Lower leg skin (tissue), 3 donors: ENCODE data around the gene PCGF3.
"Not testable (repeated sequence)": the region's sequence is repeated elsewhere in the genome, so short reads cannot be mapped to it uniquely, and the experiment has no call there.

Experiments used
- POLR2A ChIP-seq, 2 donors: fragments of 450-650 bp; IDR thresholded peaks; one replicate each; pipeline ENCODE4 v1.6.1; 2016 to 2017; ENCODE audit warnings: antibody characterized with exemption in 2 of 2, mild to moderate bottlenecking in 1 of 2, moderate library complexity in 1 of 2
- TF ChIP-seq, protein P1 (sequence below), 3 donors: fragments of 450-650 bp; IDR thresholded peaks; one replicate each; pipeline ENCODE4 v1.5.1; 2016; ENCODE audit warnings: antibody characterized with exemption in 3 of 3, mild to moderate bottlenecking in 3 of 3, moderate library complexity in 2 of 3

- TF ChIP-seq, protein P1, sequence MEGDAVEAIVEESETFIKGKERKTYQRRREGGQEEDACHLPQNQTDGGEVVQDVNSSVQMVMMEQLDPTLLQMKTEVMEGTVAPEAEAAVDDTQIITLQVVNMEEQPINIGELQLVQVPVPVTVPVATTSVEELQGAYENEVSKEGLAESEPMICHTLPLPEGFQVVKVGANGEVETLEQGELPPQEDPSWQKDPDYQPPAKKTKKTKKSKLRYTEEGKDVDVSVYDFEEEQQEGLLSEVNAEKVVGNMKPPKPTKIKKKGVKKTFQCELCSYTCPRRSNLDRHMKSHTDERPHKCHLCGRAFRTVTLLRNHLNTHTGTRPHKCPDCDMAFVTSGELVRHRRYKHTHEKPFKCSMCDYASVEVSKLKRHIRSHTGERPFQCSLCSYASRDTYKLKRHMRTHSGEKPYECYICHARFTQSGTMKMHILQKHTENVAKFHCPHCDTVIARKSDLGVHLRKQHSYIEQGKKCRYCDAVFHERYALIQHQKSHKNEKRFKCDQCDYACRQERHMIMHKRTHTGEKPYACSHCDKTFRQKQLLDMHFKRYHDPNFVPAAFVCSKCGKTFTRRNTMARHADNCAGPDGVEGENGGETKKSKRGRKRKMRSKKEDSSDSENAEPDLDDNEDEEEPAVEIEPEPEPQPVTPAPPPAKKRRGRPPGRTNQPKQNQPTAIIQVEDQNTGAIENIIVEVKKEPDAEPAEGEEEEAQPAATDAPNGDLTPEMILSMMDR (IDR thresholded peaks at IDR 0.05): not testable (repeated sequence)
- not testable (repeated sequence) for TF ChIP-seq POLR2A (IDR thresholded peaks at IDR 0.05)
Observed at GRCh38 chr4:736561-736960, 30.9 kb downstream of the PCGF3 start.
